HepG2 (cell line): ENCODE results near the gene RASSF4. TPM values are rescaled to one million over a fixed set of nuclear protein-coding genes. Genes with fewer than 3 reads are reported as not detected.

Source experiments
- ATAC-seq: fragments of 200-7000 bp; cut with Tn5 transposase; 3 replicates; pipeline ENCODE4 v1.9.1; 2020; ENCODE audit warnings: mild to moderate bottlenecking, moderate library complexity
- BruUV-seq: library from RNA; stranded (reverse); fragments of 400-500 nt; replicated peaks from 2 replicates; lab custom pipeline; 2021; lab: Mats Ljungman, UMichigan
- CTCF ChIA-PET: fragments of 300-600 bp; formaldehyde crosslinking; extraction: SDS; loops from one replicate; lab custom pipeline; 2021; ENCODE audit warnings: low total read pairs, inconsistent platforms, low intra/inter-chr PET ratio; lab: Yijun Ruan, JAX
- POLR2A ChIA-PET: fragments of 350-600 bp; sonication (Branson Sonifier 250); formaldehyde crosslinking; loops from one replicate; lab custom pipeline; 2020; ENCODE audit warnings: antibody characterized with exemption, inconsistent platforms; lab: Yijun Ruan, JAX
- DNase-seq: peaks from one replicate; pipeline ENCODE4 v3.0.0-alpha.2; 2015; ENCODE audit warnings: low spot score
- FAIRE-seq: peaks from 3 replicates; lab custom pipeline; 2011; peaks lifted over from hg19 to GRCh38; lab: Jason Lieb, UNC
- H2AFZ ChIP-seq: one replicate; pipeline ENCODE4 v1.6.1; 2011; ENCODE audit warnings: low read length, inconsistent platforms
- H3K27ac ChIP-seq: fragments of 300-600 bp; 3 replicates; pipeline ENCODE4 v1.8.0; 2011; ENCODE audit warnings: mixed run types, mild to moderate bottlenecking, mixed read lengths, low read length, inconsistent platforms; ENCODE audit not compliant: insufficient read depth; ENCODE audit errors: extremely low read length
- H3K27me3 ChIP-seq, 2 experiments: fragments of 200-600 bp in 1 of 2; 2 replicates in 1 of 2; 3 replicates in 1 of 2; pipeline versions ENCODE4 v1.6.0 to v1.8.0; 2011; ENCODE audit warnings: low read length in 2 of 2, mild to moderate bottlenecking in 2 of 2, moderate library complexity in 2 of 2, inconsistent platforms in 1 of 2; ENCODE audit not compliant: insufficient read depth in 2 of 2, control insufficient read depth in 1 of 2
- H3K36me3 ChIP-seq, 2 experiments: fragments of 200-600 bp in 1 of 2; replicated peaks in 1 of 2; 2 replicates in 1 of 2; 3 replicates in 1 of 2; pipeline versions ENCODE4 v1.5.1 to v1.8.0; 2011; ENCODE audit warnings: low read length in 2 of 2, inconsistent platforms in 1 of 2; ENCODE audit not compliant: insufficient read depth in 2 of 2, control insufficient read depth in 1 of 2
- H3K4me1 ChIP-seq: 2 replicates; pipeline ENCODE4 v1.5.1; 2012; ENCODE audit warnings: low read length, inconsistent platforms; ENCODE audit not compliant: insufficient read depth
- H3K4me2 ChIP-seq: 2 replicates; pipeline ENCODE4 v1.6.0; 2011; ENCODE audit warnings: low read depth, low read length, inconsistent platforms
- H3K4me3 ChIP-seq, 3 experiments: fragments of 200-600 bp in 1 of 3; sonication (generic), shearing (Covaris generic) in 1 of 3; replicated peaks in 1 of 3; 2 replicates each; pipeline ENCODE4 v1.5.1; 2011 to 2016; ENCODE audit warnings: low read length in 3 of 3, inconsistent platforms in 2 of 3, low read depth in 2 of 3, mild to moderate bottlenecking in 2 of 3, control low read depth in 1 of 3, mixed read lengths in 1 of 3; ENCODE audit not compliant: insufficient read depth in 1 of 3
- H3K79me2 ChIP-seq: one replicate; pipeline ENCODE4 v1.6.1; 2011; ENCODE audit warnings: low read length, inconsistent platforms; ENCODE audit not compliant: insufficient read depth
- H3K9ac ChIP-seq: 2 replicates; pipeline ENCODE4 v1.6.0; 2011; ENCODE audit warnings: mild to moderate bottlenecking, low read depth, low read length, inconsistent platforms; ENCODE audit not compliant: insufficient read depth
- H3K9me3 ChIP-seq: 2 replicates; pipeline ENCODE4 v1.5.1; 2012; ENCODE audit warnings: mild to moderate bottlenecking, low read length
- H4K20me1 ChIP-seq: 2 replicates; pipeline ENCODE4 v1.6.0; 2011; ENCODE audit warnings: inconsistent platforms, mild to moderate bottlenecking, low read length, moderate library complexity; ENCODE audit not compliant: insufficient read depth
- AHR ChIP-seq: IDR thresholded peaks from 2 replicates; pipeline ENCODE4 v1.6.1; 2018; ENCODE audit warnings: missing genetic modification reagents, missing compliant biosample characterization
- ATF1 ChIP-seq: IDR thresholded peaks from 2 replicates; pipeline ENCODE4 v1.6.1; 2016; ENCODE audit warnings: mild to moderate bottlenecking, control low read depth
- CHCHD3 ChIP-seq: sonication (generic); formaldehyde crosslinking; IDR thresholded peaks from 2 replicates; pipeline ENCODE4 v1.8.0; 2022; ENCODE audit warnings: mild to moderate bottlenecking, missing genetic modification reagents, moderate library complexity
- NFE2L2 ChIP-seq: fragments of 150-350 bp; IDR thresholded peaks from 2 replicates; pipeline ENCODE4 v1.6.1; 2014; ENCODE audit warnings: low read length
- SMC3 ChIP-seq: IDR thresholded peaks from 2 replicates; pipeline ENCODE4 v1.6.1; 2011; ENCODE audit warnings: low read length, improper control_type of control experiment
- TRIM24 ChIP-seq: sonication (generic); formaldehyde crosslinking; IDR thresholded peaks from 2 replicates; pipeline ENCODE4 v1.8.0; 2022; ENCODE audit warnings: mild to moderate bottlenecking, missing genetic modification reagents
- WIZ ChIP-seq: sonication (generic); formaldehyde crosslinking; IDR thresholded peaks from 2 replicates; pipeline ENCODE4 v1.5.1; 2020; ENCODE audit warnings: mild to moderate bottlenecking, missing genetic modification reagents
- XRCC5 ChIP-seq: fragments of 200-400 bp; formaldehyde crosslinking; optimal IDR thresholded peaks from 2 replicates; pipeline ENCODE3; 2017; ENCODE audit warnings: mild to moderate bottlenecking, low read length
- ZBTB49 ChIP-seq: sonication (generic); formaldehyde crosslinking; IDR thresholded peaks from 2 replicates; pipeline ENCODE4 v1.4.0; 2020; ENCODE audit warnings: missing genetic modification reagents, borderline replicate concordance
- ZNF101 ChIP-seq: sonication (generic); formaldehyde crosslinking; IDR thresholded peaks from 2 replicates; pipeline ENCODE4 v1.4.0; 2020; ENCODE audit warnings: mild to moderate bottlenecking, low read depth, missing genetic modification reagents, borderline replicate concordance
- ZNF260 ChIP-seq: sonication (generic); formaldehyde crosslinking; IDR thresholded peaks from 2 replicates; pipeline ENCODE4 v1.4.0; 2020; ENCODE audit warnings: missing genetic modification reagents, low read depth, mild to moderate bottlenecking, borderline replicate concordance
- ZNF563 ChIP-seq: sonication (generic); formaldehyde crosslinking; IDR thresholded peaks from 2 replicates; pipeline ENCODE4 v1.8.0; 2022; ENCODE audit warnings: mild to moderate bottlenecking, moderate library complexity, missing genetic modification reagents
- ZNF614 ChIP-seq: IDR thresholded peaks from 2 replicates; pipeline ENCODE4 v1.6.1; 2018; ENCODE audit warnings: missing biosample characterization, missing genetic modification reagents, inconsistent platforms, borderline replicate concordance
- WGBS: methylation state at CpG from one replicate; pipeline ENCODE4 v1.1.6; 2017; ENCODE audit warnings: low lambda C conversion rate; 5-methylcytosine and 5-hydroxymethylcytosine counted together
- in situ Hi-C: cut with HindIII; loops from 2 replicates; pipeline ENCODE4 v1.10.0; 2017; ENCODE audit warnings: low pct_unique_long_range_greater_than_20kb; ENCODE audit not compliant: extremely low pct_ligation_motif_present
- intact Hi-C: fragments of 100-400 bp; cut with micrococcal nuclease; formaldehyde crosslinking; loops from one replicate; pipeline ENCODE4 v1.10.0; 2022; ENCODE audit not compliant: unreplicated experiment
- polyA plus RNA-seq, 8 experiments: library from polyadenylated mRNA; depleted of rRNA in 3 of 8; stranded (reverse) in 7 of 8; unstranded in 1 of 8; fragments of >200 nt; fragmentation: Illumina TruSeq in 4 of 8; extraction: Trizol in 4 of 8; gene quantifications; 2 replicates each; pipeline versions ENCODE4 v1.2.1 to v1.2.3, GENCODE V29; 2011 to 2016; ENCODE audit warnings: low read depth in 4 of 8, missing spikeins in 1 of 8, mixed read lengths in 1 of 8; ENCODE audit not compliant: insufficient read depth in 1 of 8
- total RNA-seq, 5 experiments: library from RNA; depleted of rRNA; stranded (reverse); fragments of >200 nt; fragmentation: Illumina TruSeq; extraction: Trizol; gene quantifications; 2 replicates each; pipeline ENCODE4 v1.2.3, GENCODE V29; 2016; ENCODE audit warnings: low read depth in 1 of 5
- TF ChIP-seq, protein P1 (sequence below): sonication (generic); formaldehyde crosslinking; IDR thresholded peaks from 2 replicates; pipeline ENCODE4 v1.8.1; 2023; ENCODE audit warnings: mild to moderate bottlenecking, moderate library complexity, missing genetic modification reagents

Gene RASSF4
- total and polyA plus RNA-seq, 2 of the 13 experiments (the other 11 are each of a cell fraction or from before 2014, with no cell fraction given) = 34.0 to 51.7 TPM

DNA sequence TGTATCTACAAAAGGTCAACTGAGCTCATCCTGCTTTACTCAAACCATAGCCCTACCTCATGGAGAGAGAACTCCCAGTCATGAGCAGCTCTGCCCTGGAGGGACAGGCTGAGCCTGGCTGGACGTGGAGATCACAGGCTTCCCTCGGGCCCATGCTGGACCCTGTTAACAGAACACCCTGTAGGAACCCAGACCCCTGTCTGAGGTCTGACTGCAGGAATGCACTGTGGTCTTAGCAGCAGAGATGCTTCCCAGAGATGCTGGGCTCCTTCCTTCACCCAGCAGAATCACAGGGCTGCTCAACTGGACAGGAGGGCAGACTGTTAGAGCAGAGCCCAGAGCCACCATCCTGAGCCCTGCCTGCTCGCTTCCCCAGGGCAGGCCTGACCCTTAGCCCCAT, 47.7 kb upstream of the RASSF4 start:
- FAIRE-seq (no peak), ATAC-seq (peak; percentile 12), DNase-seq (no peak)
- Histone ChIP-seq H3K36me3 (no peaks in the 10 kb centered on the region), H3K79me2 (no peaks in the 10 kb centered on the region), H3K4me3 (no peak overlapping the region), H3K4me2 (no peak overlapping the region), H3K4me1 (peaks cover 40% of the 10 kb centered on the region), H4K20me1 (no peaks in the 10 kb centered on the region), H3K27ac (no peak overlapping the region), H3K9me3 (no peaks in the 10 kb centered on the region), H2AFZ (no peak overlapping the region), H3K9ac (no peak overlapping the region), H3K27me3 (peaks cover 2 to 47% of the 10 kb centered on the region in 2 experiments)
- in situ Hi-C loops = no loop called here
- intact Hi-C loops = no loop called here
- CTCF ChIA-PET = no interaction called here
- POLR2A ChIA-PET = interaction anchor here (1.3 to 1.8 kb wide), 3 partner anchors 21 to 69 kb away, joined by 3 to 8 read pairs (median 3); partner anchors contain the start of gene RASSF4
- TF ChIP-seq ZNF260 (CRISPR knock-in tag) (no peak), ATF1 (CRISPR knock-in tag) (no peak), XRCC5 (no peak), WIZ (CRISPR knock-in tag) (no peak)
- TF ChIP-seq, protein P1, sequence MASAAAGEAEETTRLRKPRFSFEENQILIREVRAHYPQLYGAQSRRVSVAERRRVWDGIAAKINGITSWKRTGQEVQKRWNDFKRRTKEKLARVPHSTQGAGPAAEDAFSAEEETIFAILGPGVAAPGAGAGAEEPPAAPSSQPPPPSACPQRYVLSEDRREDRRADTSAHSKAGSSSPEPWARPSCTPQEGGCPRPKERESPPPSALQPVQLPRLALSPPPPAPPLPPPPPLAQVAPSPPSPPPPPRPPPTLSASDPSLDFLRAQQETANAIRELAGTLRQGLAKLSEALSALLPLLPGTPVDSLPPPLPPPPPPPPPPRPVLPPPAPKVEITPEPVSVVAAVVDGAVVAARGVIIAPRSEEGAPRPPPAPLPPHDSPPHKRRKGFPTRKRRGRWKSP (CRISPR knock-in tag) = no peak
- no CpG with 5 or more reads among the region's 3 CpGs for WGBS
- no TSS peak for BruUV-seq

DNA sequence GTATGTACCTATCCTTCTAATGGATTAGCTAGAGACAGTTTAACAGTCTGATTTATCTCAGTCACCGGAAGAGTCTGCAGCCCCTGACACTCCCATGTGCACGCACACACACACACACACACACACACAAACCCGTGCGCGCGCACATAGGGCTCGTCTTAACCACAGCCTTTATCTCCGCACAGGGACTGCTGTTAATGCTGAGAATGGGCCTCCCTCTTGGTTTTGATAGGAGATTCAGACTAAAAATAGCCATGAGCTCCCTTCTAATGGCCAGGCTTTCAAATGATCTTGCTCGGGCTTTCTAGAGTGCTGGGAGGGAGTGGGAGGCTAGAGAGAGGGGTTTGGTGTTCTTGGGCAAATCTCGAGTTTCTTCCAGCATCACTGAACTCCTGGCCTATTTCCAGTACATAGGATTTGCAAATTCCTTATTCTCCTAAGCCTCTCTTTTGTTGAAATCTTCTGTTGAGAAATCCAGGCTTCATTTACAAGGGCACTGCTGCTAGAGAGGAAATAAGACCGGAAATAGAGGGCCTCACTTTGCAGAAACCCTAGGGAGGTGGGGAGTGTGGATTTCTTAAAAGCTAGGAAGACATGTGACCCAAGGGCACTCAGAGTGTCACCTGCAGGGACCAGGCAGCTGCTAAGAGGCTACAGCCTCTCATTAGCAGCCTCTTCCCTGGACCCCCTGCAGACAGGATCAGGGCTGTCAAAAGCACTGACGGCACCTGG, 46.1 kb upstream of the RASSF4 start:
- H4K20me1 ChIP-seq = no peaks in the 10 kb centered on the region
- intact Hi-C loops = no loop called here
- no peaks in the 10 kb centered on the region for H3K36me3 ChIP-seq
- DNase-seq (no peak), FAIRE-seq (no peak), ATAC-seq (no peak)
- H3K27ac ChIP-seq = no peak overlapping the region
- H2AFZ ChIP-seq = no peak overlapping the region
- CTCF ChIA-PET = no interaction called here
- BruUV-seq = no TSS peak
- in situ Hi-C loops = no loop called here
- 55% methylated on average over 11 of the region's 12 CpGs for WGBS
- H3K79me2 ChIP-seq = no peaks in the 10 kb centered on the region
- H3K4me3 ChIP-seq = no peak overlapping the region
- no peak overlapping the region for H3K4me2 ChIP-seq
- no peaks in the 10 kb centered on the region; the same call in 1 of the 2 replicates for H3K9me3 ChIP-seq
- peaks cover 2 to 39% of the 10 kb centered on the region in 2 experiments for H3K27me3 ChIP-seq
- H3K4me1 ChIP-seq = peaks cover 30% of the 10 kb centered on the region
- POLR2A ChIA-PET = no interaction called here
- no peak overlapping the region for H3K9ac ChIP-seq
- no peak for TF ChIP-seq ZNF101 (CRISPR knock-in tag)
- no peak for TF ChIP-seq CHCHD3 (CRISPR knock-in tag)
- no peak for TF ChIP-seq SMC3
- TF ChIP-seq ZNF563 (CRISPR knock-in tag) = no peak
- no peak for TF ChIP-seq AHR (CRISPR knock-in tag)
- TF ChIP-seq NFE2L2 = no peak
- TF ChIP-seq ZNF614 (CRISPR knock-in tag) = no peak
- no peak for TF ChIP-seq ZBTB49
- no peak for TF ChIP-seq TRIM24 (CRISPR knock-in tag)
